Upper lobe of left lung (tissue), 4 donors: ENCODE results near the gene CYP2J2.

Source experiments
- CTCF ChIP-seq, 6 experiments: fragments of 450-650 bp in 4 of 6; fragments of 200-600 bp in 2 of 6; sonication (generic) in 2 of 6; IDR thresholded peaks; one replicate each; pipeline ENCODE4 v1.5.1; 2016 to 2019; ENCODE audit warnings: antibody characterized with exemption in 6 of 6
- POLR2A ChIP-seq, 4 donors: fragments of 450-650 bp; IDR thresholded peaks; one replicate each; pipeline ENCODE4 v1.5.1; 2016 to 2017; ENCODE audit warnings: antibody characterized with exemption in 4 of 4, mild to moderate bottlenecking in 2 of 4

GRCh38 chr1:59947047-59947938 lies 20.7 kb upstream of the CYP2J2 start:
- no peak for TF ChIP-seq POLR2A (IDR thresholded peaks at IDR 0.05)
- TF ChIP-seq CTCF (IDR thresholded peaks at IDR 0.05): peak; percentile 66 to 88 (median 82)
